Sigmoid colon (tissue), 7 donors: ENCODE measurements around the gene C1orf116. TPM values are rescaled to one million over a fixed set of nuclear protein-coding genes. Genes with fewer than 3 reads are reported as not detected.

Source experiments
- DNase-seq: peaks from one replicate; pipeline ENCODE4 v3.0.0-alpha.2; 2019
- H3K27ac ChIP-seq, 4 donors: fragments of 200-600 bp; sonication (generic); one replicate each; pipeline ENCODE4 v1.5.1; 2016 to 2019; ENCODE audit warnings: mild to moderate bottlenecking in 1 of 4
- H3K27me3 ChIP-seq, 3 donors: fragments of 200-600 bp; sonication (generic); one replicate each; pipeline ENCODE4 v1.5.1; 2019; ENCODE audit warnings: mild to moderate bottlenecking in 1 of 3
- H3K36me3 ChIP-seq, 4 donors: fragments of 200-600 bp; sonication (generic); one replicate each; pipeline ENCODE4 v1.5.1; 2016 to 2019
- H3K4me1 ChIP-seq, 4 donors: fragments of 200-600 bp; sonication (generic); one replicate each; pipeline ENCODE4 v1.5.1; 2017 to 2019
- H3K4me3 ChIP-seq, 4 donors: fragments of 200-600 bp; sonication (generic); one replicate each; pipeline ENCODE4 v1.5.1; 2017 to 2019; ENCODE audit warnings: mild to moderate bottlenecking in 2 of 4, moderate library complexity in 1 of 4
- H3K9me3 ChIP-seq, 4 donors: fragments of 200-600 bp in 3 of 4; sonication (generic) in 3 of 4; one replicate each; pipeline versions ENCODE4 v1.5.1 to v1.6.1; 2013 to 2019
- EP300 ChIP-seq, 4 donors: sonication (generic); formaldehyde crosslinking; IDR thresholded peaks; one replicate each; pipeline ENCODE4 v1.6.1; 2017; ENCODE audit warnings: antibody characterized with exemption in 4 of 4
- POLR2A ChIP-seq, 2 donors: fragments of 450-650 bp; IDR thresholded peaks; one replicate each; pipeline ENCODE4 v1.6.1; 2016; ENCODE audit warnings: antibody characterized with exemption in 2 of 2, mild to moderate bottlenecking in 2 of 2, moderate library complexity in 2 of 2
- POLR2AphosphoS5 ChIP-seq, 4 donors: sonication (generic); formaldehyde crosslinking; IDR thresholded peaks; one replicate each; pipeline ENCODE4 v1.6.1; 2017; ENCODE audit warnings: antibody characterized with exemption in 4 of 4
- WGBS, 2 donors: extraction: QIAGEN DNeasy Blood & Tissue Kit; methylation state at CpG; one replicate each; pipeline ENCODE4 v1.1.7; 2013; 5-methylcytosine and 5-hydroxymethylcytosine counted together
- intact Hi-C: fragments of 100-400 bp; cut with DNase I; formaldehyde crosslinking; loops from one replicate; pipeline ENCODE4 v1.15.1; 2023
- polyA plus RNA-seq, 3 donors: library from polyadenylated mRNA; stranded (reverse); fragments of 200-250 nt; gene quantifications; one replicate each; pipeline ENCODE4 v1.2.3, GENCODE V29; 2013
- total RNA-seq, 4 donors: library from RNA; depleted of rRNA; stranded (reverse); fragments of >200 nt; gene quantifications; one replicate each; pipeline ENCODE4 v1.1.0, GENCODE V29; 2016
- TF ChIP-seq, protein P1 (sequence below), 4 experiments: fragments of 450-650 bp in 3 of 4; fragments of 200-600 bp in 1 of 4; IDR thresholded peaks; one replicate each; pipeline ENCODE4 v1.5.1; 2016 to 2019; ENCODE audit warnings: antibody characterized with exemption in 4 of 4, mild to moderate bottlenecking in 3 of 4, moderate library complexity in 2 of 4
- donor health status: healthy with polysubstance abuse.
- donor health status: Bipolar disorder and iron deficiency.
- donor health status: healthy.

The C1orf116 gene
- total and polyA plus RNA-seq, 7 donors: 0.14 to 22.4 (median 4.1) TPM; not detected in 1

DNA sequence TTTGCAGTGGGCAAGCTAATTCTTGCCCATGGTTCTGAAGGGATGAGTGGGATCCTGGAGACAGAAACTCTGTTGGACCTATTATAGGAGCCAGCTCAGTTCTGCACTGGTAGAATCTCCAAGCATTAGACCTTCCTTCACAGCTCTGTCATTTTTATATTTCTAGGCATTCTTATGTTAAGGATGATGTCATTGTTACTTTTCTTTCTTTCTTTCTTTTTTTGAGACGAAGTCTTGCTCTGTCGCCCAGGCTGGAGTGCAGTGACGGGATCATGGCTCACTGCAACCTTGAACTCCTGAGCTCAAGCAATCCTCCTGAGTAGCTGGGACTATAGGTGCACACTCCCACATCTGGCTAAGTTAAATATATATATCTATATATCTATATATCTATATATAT lies 28.0 kb upstream of the C1orf116 start:
- Histone ChIP-seq H3K4me1 (no peaks in the 10 kb centered on the region), H3K27ac (no peak overlapping the region), H3K9me3 (no peaks in the 10 kb centered on the region), H3K36me3 (peaks cover 3 to 46% (median 27%) of the 10 kb centered on the region in 4 donors), H3K4me3 (no peak overlapping the region), H3K27me3 (no peaks in the 10 kb centered on the region)
- WGBS, 2 donors: 85 to 98% methylated on average over 3 of the region's 3 CpGs
- TF ChIP-seq POLR2AphosphoS5 (IDR thresholded peaks at IDR 0.05): no peak
- TF ChIP-seq, protein P1, sequence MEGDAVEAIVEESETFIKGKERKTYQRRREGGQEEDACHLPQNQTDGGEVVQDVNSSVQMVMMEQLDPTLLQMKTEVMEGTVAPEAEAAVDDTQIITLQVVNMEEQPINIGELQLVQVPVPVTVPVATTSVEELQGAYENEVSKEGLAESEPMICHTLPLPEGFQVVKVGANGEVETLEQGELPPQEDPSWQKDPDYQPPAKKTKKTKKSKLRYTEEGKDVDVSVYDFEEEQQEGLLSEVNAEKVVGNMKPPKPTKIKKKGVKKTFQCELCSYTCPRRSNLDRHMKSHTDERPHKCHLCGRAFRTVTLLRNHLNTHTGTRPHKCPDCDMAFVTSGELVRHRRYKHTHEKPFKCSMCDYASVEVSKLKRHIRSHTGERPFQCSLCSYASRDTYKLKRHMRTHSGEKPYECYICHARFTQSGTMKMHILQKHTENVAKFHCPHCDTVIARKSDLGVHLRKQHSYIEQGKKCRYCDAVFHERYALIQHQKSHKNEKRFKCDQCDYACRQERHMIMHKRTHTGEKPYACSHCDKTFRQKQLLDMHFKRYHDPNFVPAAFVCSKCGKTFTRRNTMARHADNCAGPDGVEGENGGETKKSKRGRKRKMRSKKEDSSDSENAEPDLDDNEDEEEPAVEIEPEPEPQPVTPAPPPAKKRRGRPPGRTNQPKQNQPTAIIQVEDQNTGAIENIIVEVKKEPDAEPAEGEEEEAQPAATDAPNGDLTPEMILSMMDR (IDR thresholded peaks at IDR 0.05): no peak
- intact Hi-C loops: no loop called here
- no peak for DNase-seq

DNA sequence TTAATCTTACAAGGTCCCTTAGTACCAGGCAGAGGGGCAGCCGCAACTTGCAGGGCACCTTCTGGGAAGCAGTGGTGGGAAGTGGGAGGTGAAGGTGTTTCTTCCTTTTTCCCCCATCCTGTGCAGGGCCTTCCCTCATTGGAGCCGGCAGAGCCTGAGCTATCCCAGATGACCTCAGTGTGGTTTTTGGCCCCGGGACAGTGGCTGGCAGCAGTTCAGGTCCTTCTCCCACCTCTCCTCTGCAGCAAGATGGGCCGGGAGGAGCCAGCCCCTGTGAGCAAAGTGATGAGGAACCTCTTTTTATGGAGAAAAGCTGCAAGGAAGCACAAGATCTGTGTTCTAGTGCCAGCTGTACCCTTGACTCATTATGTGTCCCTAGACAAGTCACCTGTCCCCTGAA lies 27.3 kb upstream of the C1orf116 start:
- TF ChIP-seq POLR2A (IDR thresholded peaks at IDR 0.05) (no peak), EP300 (IDR thresholded peaks at IDR 0.05) (no peak), POLR2AphosphoS5 (IDR thresholded peaks at IDR 0.05) (no peak)
- TF ChIP-seq, protein P1 (IDR thresholded peaks at IDR 0.05): no peak
- no peak overlapping the region for H3K4me3 ChIP-seq
- H3K27ac ChIP-seq: no peak overlapping the region
- no peaks in the 10 kb centered on the region for H3K4me1 ChIP-seq
- DNase-seq: no peak
- WGBS, 2 donors: 81 to 83% methylated on average over 4 of the region's 4 CpGs
- no peaks in the 10 kb centered on the region for H3K9me3 ChIP-seq
- intact Hi-C loops: no loop called here
- peaks cover 3 to 39% (median 23%) of the 10 kb centered on the region in 4 donors for H3K36me3 ChIP-seq
- H3K27me3 ChIP-seq: no peaks in the 10 kb centered on the region

DNA sequence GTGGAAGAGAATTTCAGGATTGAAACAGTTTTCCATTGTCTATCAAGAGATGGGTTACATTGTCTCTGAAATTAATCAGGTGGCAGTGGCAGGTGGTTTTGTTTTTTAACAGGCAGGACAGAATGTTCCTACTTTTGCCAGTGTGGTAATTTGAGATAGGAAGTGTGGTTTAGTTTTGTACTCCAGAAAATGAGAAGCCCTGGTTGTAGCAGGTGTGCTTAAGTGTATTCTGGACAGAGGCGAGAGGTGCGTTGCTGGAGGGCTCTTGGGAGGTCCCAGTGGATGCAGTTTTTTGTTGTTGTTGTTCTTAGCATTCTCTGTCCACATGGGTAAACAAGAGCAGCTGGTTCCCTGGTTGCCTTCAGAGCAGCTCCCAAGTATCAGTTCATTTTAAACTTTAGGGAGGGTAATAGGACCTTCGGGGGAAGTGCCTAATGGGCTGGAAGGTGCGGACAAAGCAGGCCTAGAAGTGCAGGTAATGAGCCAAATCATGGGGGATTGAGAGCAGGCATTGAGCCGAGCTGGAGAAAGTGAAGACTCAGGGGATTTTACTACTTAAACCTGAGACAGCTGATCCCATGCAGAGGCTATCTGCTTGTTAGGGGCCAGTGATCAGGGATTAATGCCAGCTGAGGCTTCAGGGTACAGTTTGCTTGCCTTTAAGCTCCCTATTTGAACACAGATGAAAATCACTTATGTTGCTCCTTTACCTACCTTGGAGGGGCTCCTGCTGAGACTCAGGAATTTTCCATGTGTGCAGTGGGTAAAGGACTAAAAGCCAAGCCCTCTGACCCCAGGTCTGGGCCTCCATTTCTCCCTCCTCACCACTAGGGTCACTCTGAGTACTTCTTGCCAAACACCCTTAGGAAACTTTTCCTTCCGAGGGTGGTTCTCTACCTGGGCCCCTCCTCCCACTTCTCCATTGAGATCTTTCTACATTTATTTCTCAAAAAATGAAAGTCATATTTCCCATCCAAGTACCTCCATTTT lies 26.6 kb upstream of the C1orf116 start:
- Histone ChIP-seq H3K36me3 (peaks cover 3 to 33% (median 23%) of the 10 kb centered on the region in 4 donors), H3K27me3 (no peaks in the 10 kb centered on the region), H3K27ac (no peak overlapping the region), H3K9me3 (no peaks in the 10 kb centered on the region), H3K4me3 (no peak overlapping the region), H3K4me1 (no peaks in the 10 kb centered on the region)
- no peak for DNase-seq
- 77 to 87% methylated on average over 6 of the region's 6 CpGs for WGBS, 2 donors
- intact Hi-C loops: no loop called here
- no peak for TF ChIP-seq POLR2A (IDR thresholded peaks at IDR 0.05)
- TF ChIP-seq POLR2AphosphoS5 (IDR thresholded peaks at IDR 0.05): no peak
- no peak for TF ChIP-seq EP300 (IDR thresholded peaks at IDR 0.05)
- TF ChIP-seq, protein P1 (IDR thresholded peaks at IDR 0.05): no peak

DNA sequence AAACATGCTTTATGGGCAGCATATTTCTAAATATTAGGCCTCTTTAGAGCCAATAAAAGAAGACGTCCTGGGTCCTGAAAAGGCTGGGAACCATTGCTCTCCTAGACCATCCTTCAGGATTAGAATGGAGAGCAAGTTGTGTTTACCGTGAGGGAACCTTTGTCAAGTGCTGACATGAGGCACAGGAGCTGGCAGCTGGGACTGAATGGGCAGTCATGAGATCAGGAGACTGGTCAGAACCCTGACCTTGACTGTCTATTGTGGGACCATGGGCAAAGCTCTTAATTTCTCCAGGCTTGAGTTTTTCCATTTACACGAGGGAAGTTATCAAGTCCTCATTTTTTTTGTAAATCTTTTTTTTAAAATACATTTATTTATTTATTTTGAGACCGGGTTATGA lies 25.7 kb upstream of the C1orf116 start:
- TF ChIP-seq POLR2A (IDR thresholded peaks at IDR 0.05) (no peak), EP300 (IDR thresholded peaks at IDR 0.05) (no peak), POLR2AphosphoS5 (IDR thresholded peaks at IDR 0.05) (no peak)
- intact Hi-C loops: no loop called here
- DNase-seq: no peak
- Histone ChIP-seq H3K9me3 (no peaks in the 10 kb centered on the region), H3K36me3 (peaks cover 3 to 24% (median 18%) of the 10 kb centered on the region in 4 donors), H3K4me3 (no peak overlapping the region), H3K27me3 (no peaks in the 10 kb centered on the region), H3K27ac (no peak overlapping the region), H3K4me1 (peaks cover 0 to 4% (median 2%) of the 10 kb centered on the region in 4 donors)
- WGBS, 2 donors: 89 to 91% methylated on average over 4 of the region's 4 CpGs

DNA sequence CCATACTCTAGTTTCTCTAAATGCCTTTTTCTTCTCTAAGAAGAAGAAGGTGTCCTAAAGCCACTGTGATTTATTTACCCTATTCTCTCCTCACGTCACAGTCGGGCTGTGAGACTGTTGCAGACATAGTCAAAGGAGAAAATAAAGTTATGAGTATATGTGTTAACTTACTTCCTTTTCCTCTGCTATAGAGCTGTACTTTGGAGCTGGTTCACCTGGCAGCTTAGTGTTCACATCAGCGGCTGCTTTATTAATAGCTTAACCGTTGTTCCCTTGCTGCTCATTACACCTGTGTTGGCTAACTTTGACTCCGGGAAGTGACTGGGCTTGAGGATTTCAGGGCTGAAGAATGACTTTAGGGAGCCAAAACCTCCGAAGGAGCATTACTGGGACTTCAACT lies 24.1 kb upstream of the C1orf116 start:
- WGBS, 2 donors: 15 to 59% methylated on average over 6 of the region's 6 CpGs
- Histone ChIP-seq H3K4me1 (peaks cover 0 to 13% (median 11%) of the 10 kb centered on the region in 4 donors), H3K27me3 (no peaks in the 10 kb centered on the region), H3K4me3 (no peak overlapping the region), H3K36me3 (peaks cover 0 to 10% (median 3%) of the 10 kb centered on the region in 4 donors), H3K9me3 (no peaks in the 10 kb centered on the region), H3K27ac (no peak overlapping the region)
- DNase-seq: no peak
- TF ChIP-seq POLR2AphosphoS5 (IDR thresholded peaks at IDR 0.05): no peak
- TF ChIP-seq POLR2A (IDR thresholded peaks at IDR 0.05): no peak
- TF ChIP-seq EP300 (IDR thresholded peaks at IDR 0.05): no peak
- TF ChIP-seq, protein P1 (IDR thresholded peaks at IDR 0.05): no peak
- intact Hi-C loops: no loop called here
